Measurements from ENCODE around the gene PLPP2.
"Not testable (repeated sequence)": the region's sequence is repeated elsewhere in the genome, so short reads cannot be mapped to it uniquely, and the experiment has no call there.

The PLPP2 gene

GRCh38 chr19:292951-293350 lies 1.7 kb upstream of the PLPP2 start:
- DNase-seq (ENCODE audit: low read depth) = no peak

GRCh38 chr19:292281-292884 lies 1.2 kb upstream of the PLPP2 start:
- no peak for DNase-seq (ENCODE audit: low read depth)

- DNase-seq (ENCODE audit: low read depth) = no peak
Observed at GRCh38 chr19:291561-292280, 518 bp upstream of the PLPP2 start.

- no peak for DNase-seq (ENCODE audit: low read depth)
Observed at GRCh38 chr19:290372-291005, 714 bp downstream of the PLPP2 start.

GRCh38 chr19:289651-290371 lies 1.4 kb downstream of the PLPP2 start:
- DNase-seq (ENCODE audit: low read depth) = no peak

GRCh38 chr19:288911-289310 lies 2.3 kb downstream of the PLPP2 start:
- DNase-seq (ENCODE audit: low read depth) = no peak

GRCh38 chr19:287381-287871 lies 3.8 kb downstream of the PLPP2 start:
- no peak for DNase-seq (ENCODE audit: low read depth)

- no peak for DNase-seq (ENCODE audit: low read depth)
Observed at GRCh38 chr19:283395-283794, 7.8 kb downstream of the PLPP2 start.

- DNase-seq (ENCODE audit: low read depth) = no peak
Observed at GRCh38 chr19:282501-282900, 8.7 kb downstream of the PLPP2 start.

- no peak for DNase-seq (ENCODE audit: low read depth)
Observed at GRCh38 chr19:281992-282391, 9.2 kb downstream of the PLPP2 start.

- DNase-seq (ENCODE audit: low read depth) = no peak
Observed at GRCh38 chr19:281156-281853, 9.9 kb downstream of the PLPP2 start.

GRCh38 chr19:280541-281009 lies 10.6 kb downstream of the PLPP2 start:
- DNase-seq (ENCODE audit: low read depth) = no peak

GRCh38 chr19:279656-280055 lies 11.5 kb downstream of the PLPP2 start:
- no peak for DNase-seq (ENCODE audit: low read depth)

GRCh38 chr19:279231-279630 lies 12.0 kb downstream of the PLPP2 start:
- no peak for DNase-seq (ENCODE audit: low read depth)

GRCh38 chr19:277581-278165 lies 13.5 kb downstream of the PLPP2 start:
- no peak for DNase-seq (ENCODE audit: low read depth)

- no peak for DNase-seq (ENCODE audit: low read depth)
Observed at GRCh38 chr19:277131-277530, 14.1 kb downstream of the PLPP2 start.

- DNase-seq (ENCODE audit: low read depth) = no peak
Observed at GRCh38 chr19:275958-276646, 15.1 kb downstream of the PLPP2 start.

GRCh38 chr19:275000-275399 lies 16.2 kb downstream of the PLPP2 start:
- DNase-seq (ENCODE audit: low read depth) = no peak

- no peak for DNase-seq (ENCODE audit: low read depth)
Observed at GRCh38 chr19:273393-273792, 17.8 kb downstream of the PLPP2 start.

GRCh38 chr19:271856-272255 lies 19.3 kb downstream of the PLPP2 start:
- DNase-seq (ENCODE audit: low read depth) = no peak

GRCh38 chr19:270766-271318 lies 20.4 kb downstream of the PLPP2 start:
- not testable (repeated sequence) for DNase-seq (ENCODE audit: low read depth)
